GM21360 (cell line): ENCODE measurements around the gene PRX.

Experiments used
- ATAC-seq: cut with Tn5 transposase; IDR thresholded peaks from one replicate; pipeline ENCODE4 v1.9.1; 2021; ENCODE audit warnings: mild to moderate bottlenecking, moderate library complexity; ENCODE audit not compliant: unreplicated experiment

Gene PRX

DNA sequence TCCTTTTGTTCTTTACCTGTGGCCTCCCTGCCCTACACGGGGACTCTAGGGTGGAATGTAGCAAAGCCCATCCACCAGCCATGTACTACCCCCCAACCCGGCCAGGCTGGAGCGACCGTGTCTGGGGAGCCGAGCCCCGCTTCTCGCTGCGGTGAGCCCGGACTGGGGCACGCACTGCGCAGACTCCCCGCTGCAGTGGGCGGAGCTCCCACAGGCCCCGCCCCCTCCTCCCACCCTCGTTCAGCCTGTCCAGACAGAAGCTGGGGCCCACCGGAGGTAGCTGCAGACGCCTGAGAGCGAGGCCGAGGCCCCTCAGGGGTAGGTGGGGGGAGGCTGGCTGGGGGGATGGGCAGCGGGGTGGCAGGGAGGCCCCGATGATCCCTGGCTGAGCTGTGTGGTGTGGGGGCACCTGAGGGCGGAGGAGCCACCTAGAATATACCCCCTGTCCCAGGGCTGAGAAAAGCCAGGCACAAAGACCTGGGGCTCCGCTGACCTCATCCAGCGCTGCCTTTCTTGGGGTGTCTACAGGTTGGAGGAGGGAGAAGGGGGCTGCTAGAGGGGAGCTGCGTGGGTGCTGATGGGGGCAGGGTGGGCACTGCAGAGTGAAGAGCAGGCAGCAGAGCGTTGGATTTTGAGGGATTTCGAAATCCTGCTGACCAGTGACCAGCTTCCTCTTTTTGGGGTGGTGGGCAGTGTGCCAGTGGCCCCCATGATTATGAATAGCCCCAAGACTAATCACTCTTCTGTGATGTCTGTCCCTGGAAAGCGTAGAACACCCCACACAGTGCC is 47.4 kb downstream of the PRX start:
- ATAC-seq = no peak

DNA sequence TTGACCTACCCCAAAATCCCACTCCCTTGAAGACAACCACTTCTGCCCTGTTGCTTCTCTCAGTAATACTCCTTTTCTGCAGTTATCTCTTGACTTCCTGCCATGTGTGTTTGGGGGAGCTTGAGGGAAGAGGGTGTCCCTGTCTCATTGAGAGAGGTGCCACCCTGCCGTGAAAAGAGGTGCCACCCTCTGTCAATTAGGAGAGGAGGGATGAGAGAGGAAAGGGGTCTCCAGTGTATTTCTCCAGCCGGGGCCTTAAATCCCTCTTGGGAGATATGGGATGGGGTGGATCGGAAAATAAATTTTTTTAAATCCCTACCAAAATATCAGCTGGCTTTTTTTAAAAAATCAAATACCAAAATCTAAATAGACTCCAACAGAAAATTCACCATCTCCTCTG is 48.2 kb downstream of the PRX start:
- ATAC-seq = no peak

DNA sequence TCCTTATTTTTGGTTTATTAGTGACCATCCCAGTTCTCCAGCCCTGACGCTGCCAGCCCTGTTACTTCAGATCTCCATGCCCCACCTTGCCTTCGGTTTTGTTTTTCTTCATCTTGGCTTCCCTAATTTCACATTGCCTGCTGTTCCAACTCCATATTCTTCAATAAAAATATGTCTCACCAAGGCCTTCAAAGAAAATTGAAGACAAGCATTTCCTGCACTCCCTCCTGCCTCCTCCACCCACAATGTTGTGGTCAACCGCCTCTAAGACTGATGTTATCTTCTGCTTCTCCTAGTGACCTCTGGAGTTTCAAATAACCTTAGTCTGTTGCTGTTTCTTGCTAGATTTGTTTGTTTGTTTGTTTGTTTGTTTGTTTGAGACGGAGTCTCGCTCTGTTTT is 50.1 kb downstream of the PRX start:
- ATAC-seq = no peak

DNA sequence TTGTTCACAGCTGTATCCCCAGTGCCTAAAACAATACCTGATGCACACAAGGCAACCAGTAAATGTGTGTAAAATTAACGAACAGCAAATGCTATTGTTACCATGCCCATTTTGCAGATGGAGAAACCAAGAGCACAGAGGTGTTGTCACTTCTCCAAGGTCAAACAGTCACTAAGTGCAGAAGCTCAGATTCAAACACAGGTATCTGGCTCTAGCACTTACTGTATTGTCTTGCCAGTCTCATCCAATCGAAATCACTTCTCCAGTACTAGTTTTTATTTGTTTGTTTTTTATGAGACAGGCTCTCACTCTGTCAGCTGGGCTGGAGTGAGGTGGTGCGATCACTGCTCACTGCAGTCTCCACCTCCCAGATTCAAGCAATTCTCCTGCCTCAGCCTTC is 51.0 kb downstream of the PRX start:
- ATAC-seq = no peak

DNA sequence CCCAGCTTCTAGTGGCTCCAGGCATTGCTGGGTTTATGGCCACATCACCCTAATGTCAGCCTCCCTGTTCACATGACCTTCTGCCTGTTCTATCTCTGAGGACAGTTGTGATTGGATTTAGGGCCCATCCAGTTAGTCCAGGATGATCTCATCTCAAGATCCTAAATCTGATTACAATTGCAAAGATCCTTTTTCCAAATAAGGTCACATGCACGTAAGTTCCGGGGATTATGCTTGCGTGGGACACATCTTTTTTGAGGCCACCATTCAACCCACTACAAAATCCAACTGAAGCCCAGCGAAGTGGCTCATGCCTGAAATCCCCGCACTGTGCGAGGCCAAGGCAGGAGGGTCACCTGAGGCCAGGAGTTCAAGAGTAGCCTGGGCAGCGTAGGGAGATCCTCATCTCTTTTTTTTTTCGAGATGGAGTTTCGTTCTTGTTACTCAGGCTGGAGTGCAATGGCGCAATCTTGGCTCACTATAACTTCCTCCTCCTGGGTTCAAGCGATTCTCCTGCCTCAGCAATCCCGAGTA is 52.4 kb downstream of the PRX start:
- ATAC-seq = no peak

DNA sequence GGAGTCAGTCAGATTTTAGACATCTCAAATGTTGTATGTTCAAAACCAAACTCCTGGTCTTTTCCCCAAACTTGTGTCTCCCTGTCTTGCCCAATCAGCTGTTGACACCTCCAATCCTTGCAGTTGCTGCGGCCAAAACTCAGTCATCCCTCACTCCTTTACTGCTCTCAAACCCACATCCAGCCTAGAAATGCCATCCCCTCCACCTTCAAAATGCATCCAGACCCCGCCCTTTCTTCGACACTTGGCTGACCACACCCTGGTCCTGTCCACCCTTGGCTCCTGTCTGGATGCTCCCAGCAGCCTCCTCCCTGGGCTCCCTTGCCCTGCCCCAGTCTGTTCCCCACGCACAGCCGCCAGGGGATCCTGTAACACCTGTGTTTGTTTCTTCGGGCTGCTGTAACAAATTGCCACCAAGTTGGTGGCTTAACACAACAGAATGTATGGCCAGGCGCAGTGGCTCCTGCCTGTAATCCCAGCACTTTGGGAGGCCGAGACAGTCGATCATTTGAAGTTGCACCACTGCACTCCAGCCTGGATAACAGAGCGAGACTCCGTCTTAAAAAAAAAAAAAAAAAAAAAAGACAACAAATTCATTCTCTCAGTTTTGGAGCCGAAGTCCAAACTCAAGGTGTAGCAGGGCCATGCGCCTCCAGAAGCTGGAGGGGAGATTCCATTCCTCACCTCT is 53.0 kb downstream of the PRX start:
- ATAC-seq = no peak

DNA sequence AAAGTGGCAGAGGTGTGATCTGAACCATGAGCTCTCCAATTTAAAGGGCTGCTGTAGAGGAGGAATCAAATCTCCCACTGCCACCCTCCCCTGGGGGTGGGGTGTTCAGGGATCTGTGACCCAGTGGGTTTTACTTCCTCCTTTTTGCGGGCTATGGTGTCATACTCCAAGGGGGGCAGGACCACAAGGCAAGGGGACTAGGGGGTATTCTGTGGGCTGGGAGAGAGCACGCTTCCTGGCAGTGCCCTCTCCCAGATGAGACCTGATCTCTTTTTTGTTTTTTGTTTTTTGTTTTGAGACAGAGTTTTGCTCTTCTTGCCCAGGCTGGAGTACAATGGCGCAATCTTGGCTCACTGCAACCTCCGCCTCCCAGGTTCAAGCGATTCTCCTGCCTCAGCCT is 54.4 kb downstream of the PRX start:
- ATAC-seq = no peak

DNA sequence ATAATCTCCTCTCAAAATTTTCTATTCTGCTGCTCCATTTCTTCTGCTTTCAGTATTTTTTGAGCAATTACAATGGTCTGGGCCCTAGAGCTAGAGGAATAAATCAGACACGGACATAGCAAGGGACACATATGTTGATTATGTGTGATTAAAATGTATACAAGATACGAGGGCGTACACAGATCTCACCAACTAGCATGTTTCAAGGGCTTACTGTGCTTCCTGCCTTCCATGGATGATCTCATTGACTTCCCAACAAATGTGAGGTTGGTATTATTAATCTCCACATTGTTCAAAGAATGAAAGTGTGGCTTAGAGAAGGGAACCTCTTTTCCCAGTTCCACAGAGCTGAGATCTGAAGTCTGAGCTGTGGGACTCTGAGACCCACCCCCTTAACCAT is 55.5 kb downstream of the PRX start:
- no peak for ATAC-seq

DNA sequence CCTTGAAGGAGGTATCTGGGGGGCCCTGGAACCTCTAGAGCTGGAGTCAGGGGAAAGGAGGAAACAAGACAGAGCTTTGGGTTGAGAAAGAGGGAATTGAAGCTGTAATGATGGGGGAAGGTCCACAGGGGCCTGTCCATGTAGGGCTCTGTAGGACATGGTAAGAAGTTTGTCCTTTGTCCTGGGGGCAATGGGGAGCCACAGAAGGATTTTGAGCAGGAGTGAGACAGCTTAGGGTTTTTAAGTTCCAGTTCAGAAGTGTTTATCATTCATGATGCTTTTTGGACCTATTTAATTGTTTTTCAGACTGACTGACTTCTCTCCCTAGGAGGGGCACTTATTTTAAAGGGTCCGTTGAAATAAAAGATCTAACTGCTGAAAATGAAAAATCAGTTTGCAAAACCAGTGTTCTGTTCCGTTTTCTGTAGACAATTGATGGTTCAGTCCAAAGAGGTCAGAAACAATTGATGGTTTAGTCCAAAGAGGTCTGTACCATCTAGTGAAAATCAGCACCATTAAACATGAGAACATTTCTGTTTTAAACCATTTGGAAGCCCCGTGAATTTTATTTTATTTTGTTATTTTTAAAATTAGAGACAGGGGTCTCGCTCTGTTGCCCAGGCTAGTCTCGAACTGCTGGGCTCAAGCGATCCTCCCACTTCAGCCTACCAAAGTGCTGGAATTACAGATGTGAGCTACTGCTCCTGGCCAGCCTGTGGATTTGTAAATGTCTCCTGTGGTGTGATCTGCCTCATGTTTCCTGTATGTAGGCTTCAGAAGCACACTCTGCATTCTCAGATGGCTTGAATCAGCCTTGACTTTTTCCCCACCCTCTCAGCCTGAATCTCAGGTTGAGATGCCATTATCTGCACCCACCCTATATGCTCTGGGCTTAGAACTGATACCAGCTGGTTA is 56.2 kb downstream of the PRX start:
- no peak for ATAC-seq

DNA sequence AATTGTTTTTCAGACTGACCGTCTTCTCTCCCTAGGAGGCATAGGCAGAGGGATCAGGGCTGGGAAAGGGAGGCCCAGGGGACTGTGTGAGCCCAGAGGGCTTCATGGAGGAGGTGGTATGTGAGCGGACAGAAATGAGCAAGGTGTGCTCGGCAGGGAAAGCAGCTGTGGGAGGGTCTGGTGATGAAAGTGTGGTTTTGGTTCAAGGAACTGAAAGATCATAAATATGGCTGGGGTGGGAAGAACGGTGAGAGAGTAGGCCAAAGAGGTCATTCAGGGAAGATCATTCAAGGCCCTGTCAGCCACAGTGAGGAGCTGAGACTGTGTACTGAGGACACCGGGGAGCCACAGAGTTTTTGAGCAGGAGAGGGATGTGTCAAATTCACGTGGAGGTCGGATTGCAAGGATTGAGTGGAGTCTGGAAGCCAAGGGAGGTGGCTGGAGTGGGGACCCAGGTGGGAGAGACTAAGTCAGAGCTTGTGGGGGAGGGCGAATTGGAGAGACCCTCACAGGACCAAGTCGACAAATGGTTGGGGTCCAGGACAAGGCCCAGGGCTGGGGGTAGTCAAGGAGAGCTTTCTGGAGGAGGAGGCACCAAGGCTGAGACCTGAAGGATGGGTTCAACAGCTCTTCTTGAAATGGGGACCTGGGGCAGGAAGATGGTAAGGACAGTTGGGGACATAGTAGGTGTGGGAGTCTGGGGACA is 57.0 kb downstream of the PRX start:
- no peak for ATAC-seq

DNA sequence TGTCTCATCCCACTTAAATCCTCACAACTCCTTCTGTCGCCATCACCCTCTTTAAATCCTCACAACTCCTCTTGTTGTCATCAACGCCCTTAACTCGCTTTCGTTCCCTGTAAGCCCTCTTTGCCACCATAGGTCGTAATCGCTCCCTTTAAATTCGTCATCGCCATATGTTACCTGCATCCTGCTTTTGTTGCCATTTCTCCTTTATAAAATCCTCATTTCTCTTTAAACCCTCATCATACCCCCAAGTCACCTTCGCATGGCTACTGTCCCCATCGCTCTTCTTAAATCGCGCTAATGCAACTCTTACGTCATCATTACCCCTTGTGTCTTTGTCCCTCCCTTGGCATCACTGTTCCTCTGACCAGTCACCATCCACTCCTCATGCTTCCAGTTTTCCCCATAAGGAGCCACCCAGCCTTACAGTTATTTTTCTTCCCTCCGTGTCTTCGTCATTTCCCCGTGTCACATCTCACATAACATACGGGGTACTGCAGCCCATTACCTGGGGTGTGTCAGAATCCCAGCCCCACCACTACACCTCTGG is 64.1 kb downstream of the PRX start:
- ATAC-seq = no peak

DNA sequence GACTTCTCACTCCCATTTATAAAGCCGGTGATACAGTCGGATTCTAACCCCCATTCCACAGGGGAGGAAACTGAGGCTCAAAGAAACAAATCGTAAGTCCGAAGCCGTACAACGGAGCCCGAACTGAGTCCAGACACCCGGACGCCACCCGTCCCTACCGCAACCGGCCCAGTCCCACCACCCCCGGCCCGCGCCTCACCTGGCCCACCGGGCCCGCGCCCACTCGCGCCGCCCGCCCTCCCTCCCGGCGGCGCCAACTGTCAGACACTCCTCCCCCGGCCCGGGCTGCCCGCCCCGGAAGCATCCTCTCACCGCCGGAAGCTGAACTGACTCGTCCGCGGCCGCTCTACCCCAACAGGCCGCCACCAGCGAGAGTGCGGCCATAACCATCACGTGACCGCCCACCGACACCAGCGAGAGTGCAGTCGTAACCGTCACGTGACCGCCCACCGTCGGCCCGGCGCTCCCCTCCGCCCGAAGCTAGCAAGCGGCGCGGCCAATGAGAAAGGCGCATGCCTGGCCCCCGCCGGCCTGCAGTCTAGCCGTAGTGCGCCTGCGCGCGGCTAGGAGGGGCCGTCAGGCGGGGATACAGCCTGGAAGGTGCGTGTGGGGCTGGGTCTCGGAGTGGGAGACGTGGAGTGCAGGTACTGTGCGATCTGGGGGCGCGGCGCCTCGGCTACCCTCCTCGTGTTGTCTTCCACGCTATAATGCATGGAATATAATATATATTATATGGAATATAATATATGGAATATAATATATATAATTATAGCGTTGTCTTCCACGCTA is 64.9 kb downstream of the PRX start, which contains the start of the genes C19orf47 and PLD3:
Gene C19orf47, minus strand, starts transcription at position 273 of the 789 bp plus-strand sequence. CDS start 6,540 bp downstream, outside the sequence.
Gene PLD3, plus strand, starts transcription at position 571 of the 789 bp plus-strand sequence. CDS start 17,789 bp downstream, outside the sequence.
- ATAC-seq = peak; percentile 92

DNA sequence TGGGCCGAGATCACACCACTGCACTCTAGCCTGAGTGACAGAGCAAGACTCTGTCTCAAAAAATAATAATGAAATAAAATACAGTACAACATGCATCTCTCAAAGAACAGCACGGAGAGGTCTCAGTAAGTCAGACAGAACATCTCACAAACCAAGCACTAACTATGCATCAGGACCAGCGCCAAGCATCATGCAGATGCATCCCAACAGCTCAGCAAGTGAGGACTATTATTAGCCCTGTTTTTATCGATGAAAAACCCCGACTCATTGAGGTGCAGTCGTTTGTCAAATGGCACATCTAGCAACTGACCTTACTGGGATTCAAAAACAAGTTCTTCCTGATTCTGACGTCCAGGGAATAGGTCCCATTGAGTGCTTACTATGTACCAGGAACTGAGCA is 68.8 kb downstream of the PRX start:
- ATAC-seq = no peak
